Endodermal cell (in vitro differentiated cells): ENCODE data around the gene RASAL1. TPM values are rescaled to one million over a fixed set of nuclear protein-coding genes. Genes with fewer than 3 reads are reported as not detected.

ENCODE experiments used
- DNase-seq: peaks from one replicate; pipeline ENCODE4 v3.0.0-alpha.2; 2017
- H3K27ac ChIP-seq: 2 replicates; pipeline ENCODE4 v1.5.1; 2013; ENCODE audit warnings: mild to moderate bottlenecking, low read depth, low read length, moderate library complexity
- H3K27me3 ChIP-seq: 2 replicates; pipeline ENCODE4 v1.6.1; 2013; ENCODE audit warnings: mild to moderate bottlenecking, low read length, moderate library complexity; ENCODE audit not compliant: insufficient read depth, control insufficient read depth, poor library complexity, severe bottlenecking
- H3K36me3 ChIP-seq: 2 replicates; pipeline ENCODE4 v1.7.0; 2013; ENCODE audit warnings: mild to moderate bottlenecking, low read length, moderate library complexity; ENCODE audit not compliant: control insufficient read depth, insufficient read depth
- H3K4me1 ChIP-seq: one replicate; pipeline ENCODE4 v1.7.0; 2013; ENCODE audit warnings: low read length; ENCODE audit not compliant: control insufficient read depth, insufficient read depth
- H3K4me3 ChIP-seq: 2 replicates; pipeline ENCODE4 v1.5.1; 2013; ENCODE audit warnings: mild to moderate bottlenecking, low read length, moderate library complexity
- H3K9ac ChIP-seq: 2 replicates; pipeline ENCODE4 v1.6.1; 2013; ENCODE audit warnings: mild to moderate bottlenecking, low read length, moderate library complexity; ENCODE audit not compliant: poor library complexity, severe bottlenecking; ENCODE audit errors: extremely low read depth
- H3K9me3 ChIP-seq: 2 replicates; pipeline ENCODE4 v1.6.1; 2013; ENCODE audit warnings: mild to moderate bottlenecking, low read length, moderate library complexity; ENCODE audit not compliant: control insufficient read depth
- H3K27ac Mint-ChIP-seq: 2 replicates; pipeline ENCODE4 v1.8.0; 2020; ENCODE audit warnings: mixed read lengths
- H3K27me3 Mint-ChIP-seq: 2 replicates; pipeline ENCODE4 v1.8.0; 2021; ENCODE audit warnings: mild to moderate bottlenecking, mixed read lengths; ENCODE audit not compliant: insufficient read depth
- H3K36me3 Mint-ChIP-seq: 2 replicates; pipeline ENCODE4 v1.8.0; 2020; ENCODE audit warnings: low read depth, mixed read lengths
- H3K4me1 Mint-ChIP-seq: 2 replicates; pipeline ENCODE4 v1.8.0; 2020; ENCODE audit warnings: mixed read lengths
- H3K4me3 Mint-ChIP-seq: 2 replicates; pipeline ENCODE4 v1.8.0; 2020; ENCODE audit warnings: mild to moderate bottlenecking, moderate library complexity, mixed read lengths
- H3K9me3 Mint-ChIP-seq: 2 replicates; pipeline ENCODE4 v1.8.0; 2020; ENCODE audit warnings: mild to moderate bottlenecking, mixed read lengths
- WGBS, 2 experiments: methylation state at CpG; one replicate each; pipeline versions ENCODE4 v1.1.5 to v1.1.7; 2013; ENCODE audit warnings: missing lambda C conversion rate in 2 of 2, mixed read lengths in 1 of 2; ENCODE audit not compliant: insufficient coverage in 1 of 2, insufficient read length in 1 of 2; 5-methylcytosine and 5-hydroxymethylcytosine counted together
- total RNA-seq, 2 donors: library from RNA; stranded (reverse); fragmentation: NEBNext Ultra II Directional in 1 of 2; extraction: Animal tissue kit (Norgen Biotek cat#: 25700) in 1 of 2; gene quantifications; 2 replicates in 1 of 2; 3 replicates in 1 of 2; pipeline ENCODE4 v1.2.1, GENCODE V29; 2021
- TF ChIP-seq, protein P1 (sequence below): fragments of 200-600 bp; sonication (generic); conservative IDR thresholded peaks from 2 replicates; pipeline ENCODE4 v1.5.0; 2021; ENCODE audit warnings: antibody characterized with exemption, mild to moderate bottlenecking

RASAL1 gene
- total RNA-seq, 2 donors from 2014 or later: 0.77 to 1.4 TPM

DNA sequence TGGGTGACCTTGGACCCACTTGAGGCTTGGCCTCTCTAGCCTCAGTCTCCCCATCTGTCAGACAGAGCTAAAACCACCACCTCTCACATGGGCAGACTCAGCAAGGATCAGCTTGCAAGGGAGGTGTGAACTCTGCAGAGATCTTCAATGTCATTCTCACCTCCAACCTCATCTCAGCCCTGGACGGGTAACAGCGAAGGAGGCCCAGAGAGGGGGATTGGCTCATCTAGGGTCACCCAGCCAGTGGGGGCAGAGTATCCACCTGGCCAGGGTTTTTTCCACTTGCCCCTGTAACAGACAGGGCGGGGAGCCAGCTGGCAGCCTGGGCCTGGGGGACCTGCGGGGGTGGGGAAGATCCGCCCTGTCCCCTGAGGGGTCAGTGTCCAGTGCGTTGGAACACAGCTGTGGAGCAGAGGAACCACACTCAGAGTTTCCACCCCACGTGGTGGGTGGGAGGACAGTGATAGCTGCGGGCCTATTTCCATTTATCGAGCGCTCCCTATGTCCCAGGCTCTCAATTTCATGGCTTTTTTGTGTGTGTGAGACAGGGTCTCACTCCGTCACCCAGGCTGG is 51.6 kb downstream of the RASAL1 start:
- H3K9me3 Mint-ChIP-seq: peaks cover 2% of the 10 kb centered on the region
- peaks cover 8% of the 10 kb centered on the region for H3K27me3 ChIP-seq
- peaks cover 18% of the 10 kb centered on the region for H3K27me3 Mint-ChIP-seq
- H3K4me1 Mint-ChIP-seq: peaks cover 6% of the 10 kb centered on the region
- H3K9me3 ChIP-seq: no peaks in the 10 kb centered on the region
- H3K36me3 ChIP-seq: no peaks in the 10 kb centered on the region
- no peaks in the 10 kb centered on the region for H3K4me1 ChIP-seq
- DNase-seq: no peak
- H3K27ac ChIP-seq: no peak overlapping the region
- no peak overlapping the region for H3K4me3 Mint-ChIP-seq
- no peak overlapping the region for H3K27ac Mint-ChIP-seq
- no peak overlapping the region for H3K4me3 ChIP-seq
- H3K36me3 Mint-ChIP-seq: no peaks in the 10 kb centered on the region
- TF ChIP-seq, protein P1, sequence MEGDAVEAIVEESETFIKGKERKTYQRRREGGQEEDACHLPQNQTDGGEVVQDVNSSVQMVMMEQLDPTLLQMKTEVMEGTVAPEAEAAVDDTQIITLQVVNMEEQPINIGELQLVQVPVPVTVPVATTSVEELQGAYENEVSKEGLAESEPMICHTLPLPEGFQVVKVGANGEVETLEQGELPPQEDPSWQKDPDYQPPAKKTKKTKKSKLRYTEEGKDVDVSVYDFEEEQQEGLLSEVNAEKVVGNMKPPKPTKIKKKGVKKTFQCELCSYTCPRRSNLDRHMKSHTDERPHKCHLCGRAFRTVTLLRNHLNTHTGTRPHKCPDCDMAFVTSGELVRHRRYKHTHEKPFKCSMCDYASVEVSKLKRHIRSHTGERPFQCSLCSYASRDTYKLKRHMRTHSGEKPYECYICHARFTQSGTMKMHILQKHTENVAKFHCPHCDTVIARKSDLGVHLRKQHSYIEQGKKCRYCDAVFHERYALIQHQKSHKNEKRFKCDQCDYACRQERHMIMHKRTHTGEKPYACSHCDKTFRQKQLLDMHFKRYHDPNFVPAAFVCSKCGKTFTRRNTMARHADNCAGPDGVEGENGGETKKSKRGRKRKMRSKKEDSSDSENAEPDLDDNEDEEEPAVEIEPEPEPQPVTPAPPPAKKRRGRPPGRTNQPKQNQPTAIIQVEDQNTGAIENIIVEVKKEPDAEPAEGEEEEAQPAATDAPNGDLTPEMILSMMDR: no peak
- 90 to 100% methylated on average over 4 to 11 of the region's 11 CpGs for WGBS, 2 experiments
- H3K9ac ChIP-seq: no peak overlapping the region

DNA sequence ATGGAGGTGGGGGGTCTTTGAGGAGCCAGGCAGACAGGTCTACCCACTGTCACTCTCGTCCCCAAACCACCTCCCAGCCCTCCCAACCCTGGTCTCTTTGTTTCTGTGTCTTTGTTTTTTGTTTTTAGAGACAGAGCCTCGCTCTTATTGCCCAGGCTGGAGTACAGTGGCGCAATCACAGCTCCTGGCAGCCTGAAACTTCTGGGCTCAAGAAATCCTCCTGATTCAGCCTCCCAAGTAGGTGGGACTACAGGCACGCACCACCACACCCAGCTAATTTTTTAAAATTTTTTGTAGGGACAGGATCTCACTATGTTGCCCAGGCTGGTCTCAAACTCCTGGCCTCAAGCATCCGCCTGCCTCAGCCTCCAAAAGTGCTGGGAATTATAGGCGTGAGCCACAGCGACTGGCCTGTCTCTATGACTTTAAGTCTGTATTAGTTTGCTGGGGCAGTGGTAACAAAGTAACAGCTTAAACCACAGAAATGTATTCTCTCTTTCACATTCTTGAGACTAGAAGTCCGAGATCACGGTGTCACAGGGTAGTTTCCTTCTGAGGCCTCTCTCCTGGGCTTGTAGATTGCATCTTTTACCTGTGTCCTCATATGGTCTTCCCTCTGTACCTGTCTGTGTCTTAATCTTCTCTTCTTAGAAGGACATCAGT is 52.9 kb downstream of the RASAL1 start:
- Mint-ChIP-seq H3K9me3 (peaks cover 2% of the 10 kb centered on the region), H3K27ac (no peak overlapping the region), H3K27me3 (peaks cover 28% of the 10 kb centered on the region), H3K4me3 (no peak overlapping the region), H3K4me1 (peaks cover 6% of the 10 kb centered on the region), H3K36me3 (no peaks in the 10 kb centered on the region)
- no peak overlapping the region for H3K9ac ChIP-seq
- TF ChIP-seq, protein P1: no peak
- 90 to 97% methylated on average over 8 of the region's 9 CpGs for WGBS, 2 experiments
- DNase-seq: no peak
- H3K4me1 ChIP-seq: no peaks in the 10 kb centered on the region
- H3K36me3 ChIP-seq: no peaks in the 10 kb centered on the region
- H3K27ac ChIP-seq: no peak overlapping the region
- no peaks in the 10 kb centered on the region for H3K9me3 ChIP-seq
- H3K27me3 ChIP-seq: peaks cover 20% of the 10 kb centered on the region
- no peak overlapping the region for H3K4me3 ChIP-seq

DNA sequence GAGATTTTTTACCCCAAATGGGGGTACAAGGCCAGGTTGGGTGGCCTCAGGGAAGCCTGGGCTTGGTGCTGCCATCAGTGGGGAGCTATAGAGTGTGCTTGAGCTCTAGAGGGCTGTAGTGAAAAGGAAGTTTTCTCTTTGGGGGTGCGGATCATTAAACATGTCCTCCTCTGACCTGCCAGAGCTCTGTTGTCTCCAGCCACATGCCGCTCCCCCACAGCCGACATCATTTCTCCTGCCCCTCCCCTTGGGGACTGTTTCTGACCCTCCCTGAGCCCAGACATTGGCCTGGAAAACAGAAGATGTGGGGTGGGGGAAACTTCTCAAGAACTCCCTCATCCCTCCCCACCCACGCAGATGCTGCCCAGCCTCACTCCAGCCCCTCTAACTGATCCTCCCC is 53.7 kb downstream of the RASAL1 start:
- H3K4me1 ChIP-seq: no peaks in the 10 kb centered on the region
- no peaks in the 10 kb centered on the region for H3K9me3 ChIP-seq
- no peak overlapping the region for H3K4me3 ChIP-seq
- WGBS, 2 experiments: 76% methylated on average over 3 of the region's 4 CpGs; no CpG with 5 or more reads in 1 of the 2 experiments
- peaks cover 36% of the 10 kb centered on the region for H3K27me3 Mint-ChIP-seq
- H3K9me3 Mint-ChIP-seq: peaks cover 2% of the 10 kb centered on the region
- no peak overlapping the region for H3K27ac Mint-ChIP-seq
- TF ChIP-seq, protein P1: no peak
- H3K4me3 Mint-ChIP-seq: no peak overlapping the region
- no peak overlapping the region for H3K27ac ChIP-seq
- peaks cover 2% of the 10 kb centered on the region for H3K4me1 Mint-ChIP-seq
- H3K9ac ChIP-seq: no peak overlapping the region
- no peak for DNase-seq
- H3K36me3 ChIP-seq: no peaks in the 10 kb centered on the region
- H3K36me3 Mint-ChIP-seq: no peaks in the 10 kb centered on the region
- peaks cover 27% of the 10 kb centered on the region for H3K27me3 ChIP-seq
